Spleen (tissue), 11 donors: Measurements from ENCODE around the gene ROR1. TPM values are rescaled to one million over a fixed set of nuclear protein-coding genes. Genes with fewer than 3 reads are reported as not detected.

Experiments
- DNase-seq: peaks from one replicate; pipeline ENCODE4 v3.0.0-alpha.2; 2020
- H3K27ac ChIP-seq, 8 donors: fragments of 200-600 bp; sonication (generic) in 7 of 8; 1 replicate in 4 of 8; 2 replicates in 4 of 8; pipeline versions ENCODE4 v1.5.0 to v1.8.0; 2016 to 2021; ENCODE audit warnings: inconsistent platforms in 4 of 8, mild to moderate bottlenecking in 4 of 8, moderate library complexity in 1 of 8
- H3K27me3 ChIP-seq, 7 donors: fragments of 200-600 bp; sonication (generic) in 6 of 7; replicated peaks in 1 of 7; 1 replicate in 4 of 7; 2 replicates in 3 of 7; pipeline versions ENCODE4 v1.5.0 to v1.8.0; 2016 to 2021; ENCODE audit warnings: inconsistent platforms in 3 of 7, mild to moderate bottlenecking in 1 of 7
- H3K36me3 ChIP-seq, 6 donors: fragments of 200-600 bp; sonication (generic) in 5 of 6; 1 replicate in 4 of 6; 2 replicates in 2 of 6; pipeline versions ENCODE4 v1.5.0 to v1.8.0; 2016 to 2021; ENCODE audit warnings: inconsistent platforms in 2 of 6
- H3K4me1 ChIP-seq, 6 donors: fragments of 200-600 bp; sonication (generic) in 5 of 6; 1 replicate in 3 of 6; 2 replicates in 3 of 6; pipeline versions ENCODE4 v1.5.0 to v1.8.0; 2016 to 2021; ENCODE audit warnings: inconsistent platforms in 3 of 6
- H3K4me3 ChIP-seq, 8 donors: fragments of 200-600 bp; sonication (generic) in 7 of 8; 1 replicate in 4 of 8; 2 replicates in 4 of 8; pipeline versions ENCODE4 v1.5.0 to v1.8.0; 2016 to 2021; ENCODE audit warnings: inconsistent platforms in 4 of 8, mild to moderate bottlenecking in 4 of 8, moderate library complexity in 2 of 8
- H3K9me3 ChIP-seq, 8 donors: fragments of 200-600 bp; sonication (generic) in 7 of 8; 1 replicate in 4 of 8; 2 replicates in 4 of 8; pipeline versions ENCODE4 v1.5.0 to v1.8.0; 2016 to 2021; ENCODE audit warnings: inconsistent platforms in 4 of 8
- POLR2A ChIP-seq, 3 donors: fragments of 450-650 bp; IDR thresholded peaks; one replicate each; pipeline ENCODE4 v1.5.1; 2017; ENCODE audit warnings: antibody characterized with exemption in 3 of 3, mild to moderate bottlenecking in 1 of 3
- POLR2AphosphoS5 ChIP-seq, 3 donors: sonication (generic); formaldehyde crosslinking; IDR thresholded peaks; one replicate each; pipeline ENCODE4 v1.5.1; 2017; ENCODE audit warnings: antibody characterized with exemption in 3 of 3
- WGBS, 5 donors: extraction: QIAGEN DNeasy Blood & Tissue Kit in 3 of 5; methylation state at CpG; one replicate each; pipeline versions ENCODE4 v1.1.5 to v1.1.7; 2013 to 2018; 5-methylcytosine and 5-hydroxymethylcytosine counted together
- intact Hi-C: fragments of 100-400 bp; cut with DNase I; formaldehyde crosslinking; loops from one replicate; pipeline ENCODE4 v1.15.0; 2023; ENCODE audit warnings: low total_unique reads
- polyA plus RNA-seq, 3 donors: library from polyadenylated mRNA; stranded (reverse); fragments of 200-250 nt; gene quantifications; one replicate each; pipeline ENCODE4 v1.2.1, GENCODE V29; 2013
- total RNA-seq, 7 donors: library from RNA; depleted of rRNA in 3 of 7; stranded (reverse); fragments of >200 nt in 3 of 7; fragmentation: NEBNext Ultra II Directional in 4 of 7; extraction: Animal tissue kit (Norgen Biotek cat#: 25700) in 4 of 7; gene quantifications; one replicate each; pipeline versions ENCODE4 v1.1.0 to v1.2.1, GENCODE V29; 2016 to 2021
- TF ChIP-seq, protein P1 (sequence below), 11 experiments: fragments of 200-600 bp in 7 of 11; fragments of 450-650 bp in 4 of 11; sonication (generic) in 4 of 11; IDR thresholded peaks in 8 of 11; conservative IDR thresholded peaks in 3 of 11; 1 replicate in 7 of 11; 2 replicates in 4 of 11; pipeline versions ENCODE4 v1.4.0 to v1.8.0; 2016 to 2021; ENCODE audit warnings: antibody characterized with exemption in 11 of 11, inconsistent platforms in 4 of 11, mild to moderate bottlenecking in 1 of 11
- donor health status: healthy with polysubstance abuse.
- donor health status: DM: no; HTN: no; CAD: no; lungs with moderate emphysema.
- donor health status: DM: no; HTN: no; CAD: no.
- donor health status: Bipolar disorder and iron deficiency.
- donor health status: healthy.
- donor health status: DM: no; HTN: no; CAD: no.
- donor health status: DM: yes; HTN: yes; CAD: no.

Gene ROR1
- total and polyA plus RNA-seq, 10 donors = 0.43 to 12.3 (median 6.4) TPM

DNA sequence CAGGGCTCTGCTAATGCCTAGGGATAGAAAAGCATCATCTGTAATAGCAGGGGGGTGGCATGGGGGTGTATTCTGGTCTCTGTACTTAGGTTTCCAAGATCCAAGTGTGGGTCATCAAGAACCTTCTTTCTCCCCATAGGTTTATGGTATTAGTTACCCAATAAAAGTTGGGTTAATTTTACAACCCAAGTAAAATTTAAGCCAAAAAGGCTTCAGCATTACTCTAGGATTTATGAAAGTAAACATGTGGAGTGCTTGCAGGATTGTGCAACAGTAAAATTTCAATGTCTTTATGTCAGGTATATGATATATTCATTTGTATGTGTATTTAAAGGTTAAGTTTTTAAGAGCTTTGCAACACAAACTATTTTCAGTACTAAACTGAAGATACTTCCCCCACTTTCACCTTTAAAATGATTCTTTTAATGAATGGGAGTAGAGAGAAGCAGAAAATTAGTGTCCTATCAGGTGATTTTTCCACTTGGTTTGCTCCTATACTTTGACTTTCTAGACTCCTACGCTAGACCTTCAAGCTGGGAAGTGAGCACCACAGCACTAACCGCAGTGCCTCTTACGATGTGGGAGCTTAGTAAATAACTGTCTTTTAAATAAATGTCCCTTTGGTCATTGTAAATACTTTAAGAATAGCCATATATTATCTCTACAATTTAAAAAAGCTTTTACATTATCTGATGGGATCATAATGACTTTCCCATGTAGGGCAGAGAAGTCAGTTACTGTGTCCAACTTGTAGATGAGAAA, 361.8 kb downstream of the ROR1 start:
- peaks cover 0 to 21% (median 0%) of the 10 kb centered on the region in 6 donors for H3K4me1 ChIP-seq
- TF ChIP-seq, protein P1, sequence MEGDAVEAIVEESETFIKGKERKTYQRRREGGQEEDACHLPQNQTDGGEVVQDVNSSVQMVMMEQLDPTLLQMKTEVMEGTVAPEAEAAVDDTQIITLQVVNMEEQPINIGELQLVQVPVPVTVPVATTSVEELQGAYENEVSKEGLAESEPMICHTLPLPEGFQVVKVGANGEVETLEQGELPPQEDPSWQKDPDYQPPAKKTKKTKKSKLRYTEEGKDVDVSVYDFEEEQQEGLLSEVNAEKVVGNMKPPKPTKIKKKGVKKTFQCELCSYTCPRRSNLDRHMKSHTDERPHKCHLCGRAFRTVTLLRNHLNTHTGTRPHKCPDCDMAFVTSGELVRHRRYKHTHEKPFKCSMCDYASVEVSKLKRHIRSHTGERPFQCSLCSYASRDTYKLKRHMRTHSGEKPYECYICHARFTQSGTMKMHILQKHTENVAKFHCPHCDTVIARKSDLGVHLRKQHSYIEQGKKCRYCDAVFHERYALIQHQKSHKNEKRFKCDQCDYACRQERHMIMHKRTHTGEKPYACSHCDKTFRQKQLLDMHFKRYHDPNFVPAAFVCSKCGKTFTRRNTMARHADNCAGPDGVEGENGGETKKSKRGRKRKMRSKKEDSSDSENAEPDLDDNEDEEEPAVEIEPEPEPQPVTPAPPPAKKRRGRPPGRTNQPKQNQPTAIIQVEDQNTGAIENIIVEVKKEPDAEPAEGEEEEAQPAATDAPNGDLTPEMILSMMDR (IDR thresholded peaks at IDR 0.05 in 8 of 11, conservative IDR thresholded peaks at IDR 0.05 in 3 of 11) = no peak
- TF ChIP-seq POLR2AphosphoS5 (IDR thresholded peaks at IDR 0.05) = no peak
- 92 to 97% (median 95%) methylated on average over 3 of the region's 3 CpGs for WGBS, 5 donors
- H3K9me3 ChIP-seq = no peaks in the 10 kb centered on the region
- no peak overlapping the region for H3K4me3 ChIP-seq
- no peaks in the 10 kb centered on the region for H3K36me3 ChIP-seq
- H3K27ac ChIP-seq = no peak overlapping the region
- intact Hi-C loops = loop anchor here (5.0 kb wide), 3 partner anchors 363 to 518 kb away; partner anchors contain the start of gene ROR1
- no peak for DNase-seq
- H3K27me3 ChIP-seq = no peaks in the 10 kb centered on the region

DNA sequence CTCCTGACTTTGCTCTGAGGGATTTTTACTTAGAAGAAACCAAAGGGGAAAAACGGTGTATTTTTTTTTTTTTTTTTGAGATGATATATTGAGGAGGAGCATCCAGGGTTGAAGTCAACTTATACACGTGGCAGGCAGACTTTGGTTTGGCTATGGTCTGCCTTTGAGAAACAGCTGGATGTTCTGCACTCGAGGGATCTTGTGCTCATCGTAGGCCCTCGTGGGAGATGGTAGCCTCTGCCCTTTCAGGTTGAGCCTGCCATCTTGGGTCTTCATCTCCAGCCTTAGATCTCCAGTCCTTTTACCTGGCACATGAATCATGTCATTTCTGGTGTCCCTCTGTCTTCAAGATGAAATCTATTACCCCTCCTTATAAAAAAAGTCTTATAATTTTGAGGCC, 362.5 kb downstream of the ROR1 start:
- Histone ChIP-seq H3K36me3 (no peaks in the 10 kb centered on the region), H3K4me3 (no peak overlapping the region), H3K9me3 (no peaks in the 10 kb centered on the region), H3K27ac (no peak overlapping the region), H3K27me3 (no peaks in the 10 kb centered on the region), H3K4me1 (peaks cover 0 to 21% (median 0%) of the 10 kb centered on the region in 6 donors)
- no peak for DNase-seq
- intact Hi-C loops = loop anchor here (5.0 kb wide), 3 partner anchors 364 to 519 kb away; partner anchors contain the start of gene ROR1
- WGBS, 5 donors = 87 to 93% (median 89%) methylated on average over 5 of the region's 5 CpGs
- TF ChIP-seq, protein P1 (IDR thresholded peaks at IDR 0.05 in 8 of 11, conservative IDR thresholded peaks at IDR 0.05 in 3 of 11) = no peak
- TF ChIP-seq POLR2A (IDR thresholded peaks at IDR 0.05) (no peak), POLR2AphosphoS5 (IDR thresholded peaks at IDR 0.05) (no peak)

DNA sequence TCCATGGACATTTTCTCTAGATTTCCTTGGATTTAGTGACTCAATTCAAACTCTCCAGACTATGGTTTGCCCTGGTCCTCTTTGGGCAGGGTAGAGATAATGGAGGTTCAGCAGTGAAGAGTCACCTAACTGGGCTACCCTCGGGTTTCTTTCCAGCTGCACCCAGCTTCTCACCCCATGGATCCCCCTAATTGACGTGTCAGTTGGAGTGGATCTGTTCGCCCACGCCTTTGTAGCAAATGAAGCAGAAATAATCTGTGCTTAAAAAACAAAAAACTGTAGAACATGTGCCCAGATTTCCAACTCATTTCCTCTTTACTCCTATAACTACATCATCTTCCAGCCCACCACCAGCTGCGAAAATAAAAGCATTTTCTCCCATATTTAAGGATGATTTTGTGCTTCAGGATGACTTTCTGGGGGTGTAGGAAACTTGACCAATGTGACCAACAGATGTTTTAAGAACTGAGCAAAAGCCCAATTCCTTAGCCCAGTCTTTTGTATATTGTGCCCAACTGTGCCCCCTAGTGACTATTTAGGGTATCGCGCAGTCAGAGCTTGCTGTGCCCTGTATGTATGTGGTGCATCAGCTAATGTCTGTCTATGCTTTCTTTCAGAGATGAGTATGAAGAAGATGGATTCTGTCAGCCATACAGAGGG, 363.1 kb downstream of the ROR1 start:
- no peak for TF ChIP-seq POLR2AphosphoS5 (IDR thresholded peaks at IDR 0.05)
- TF ChIP-seq, protein P1 (IDR thresholded peaks at IDR 0.05 in 8 of 11, conservative IDR thresholded peaks at IDR 0.05 in 3 of 11) = peak; percentile 74 to 89 (median 83)
- Histone ChIP-seq H3K36me3 (no peaks in the 10 kb centered on the region), H3K27ac (no peak overlapping the region), H3K4me1 (peaks cover 0 to 21% (median 0%) of the 10 kb centered on the region in 6 donors), H3K4me3 (no peak overlapping the region), H3K27me3 (no peaks in the 10 kb centered on the region), H3K9me3 (no peaks in the 10 kb centered on the region)
- 25 to 39% (median 31%) methylated on average over 7 of the region's 7 CpGs for WGBS, 5 donors
- no peak for DNase-seq
- intact Hi-C loops = loop anchor here (5.0 kb wide), 3 partner anchors 365 to 520 kb away; partner anchors contain the start of gene ROR1

DNA sequence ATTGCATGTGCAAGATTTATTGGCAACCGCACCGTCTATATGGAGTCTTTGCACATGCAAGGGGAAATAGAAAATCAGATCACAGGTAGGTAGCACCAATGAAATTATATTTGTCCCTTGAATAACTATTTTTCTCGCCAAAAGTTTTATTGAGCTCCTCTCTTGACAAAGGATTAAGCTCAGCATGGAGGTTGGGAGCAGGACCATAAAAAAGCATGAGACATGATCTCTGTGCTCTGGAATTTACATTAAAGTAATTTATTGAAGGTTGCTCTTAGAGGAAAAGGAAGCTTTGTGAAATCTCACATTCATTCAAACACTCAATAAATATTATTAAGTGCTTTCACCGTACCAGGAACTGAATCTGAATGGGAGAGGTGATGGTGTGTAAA, 363.6 kb downstream of the ROR1 start:
- no peak for TF ChIP-seq POLR2AphosphoS5 (IDR thresholded peaks at IDR 0.05)
- TF ChIP-seq, protein P1 (IDR thresholded peaks at IDR 0.05 in 8 of 11, conservative IDR thresholded peaks at IDR 0.05 in 3 of 11) = peak in 5 of 11 experiments; percentile 8 to 41 (median 14)
- Histone ChIP-seq H3K36me3 (peaks cover 0 to 4% (median 0%) of the 10 kb centered on the region in 6 donors), H3K4me3 (no peak overlapping the region), H3K27me3 (no peaks in the 10 kb centered on the region), H3K27ac (no peak overlapping the region), H3K9me3 (no peaks in the 10 kb centered on the region), H3K4me1 (peaks cover 0 to 21% (median 0%) of the 10 kb centered on the region in 6 donors)
- intact Hi-C loops = loop anchor here (5.0 kb wide), 3 partner anchors 365 to 520 kb away; partner anchors contain the start of gene ROR1
- no peak for DNase-seq
- 37 to 56% (median 46%) methylated on average over 4 of the region's 4 CpGs for WGBS, 5 donors
